Osteocyte (in vitro differentiated cells): ENCODE measurements around the gene SPHK2. TPM values are rescaled to one million over a fixed set of nuclear protein-coding genes. Genes with fewer than 3 reads are reported as not detected.

Experiments used
- DNase-seq: peaks from one replicate; pipeline ENCODE4 v3.0.0; 2021; ENCODE audit warnings: mixed read lengths; ENCODE audit not compliant: unreplicated experiment; ENCODE audit errors: extremely low spot score
- H3K27ac Mint-ChIP-seq: one replicate; pipeline ENCODE4 v1.8.0; 2021; ENCODE audit warnings: mild to moderate bottlenecking, mixed read lengths; ENCODE audit not compliant: unreplicated experiment
- H3K27me3 Mint-ChIP-seq: one replicate; pipeline ENCODE4 v1.8.0; 2021; ENCODE audit warnings: mixed read lengths; ENCODE audit not compliant: unreplicated experiment
- H3K36me3 Mint-ChIP-seq: one replicate; pipeline ENCODE4 v1.8.0; 2021; ENCODE audit warnings: mixed read lengths; ENCODE audit not compliant: unreplicated experiment
- H3K4me1 Mint-ChIP-seq: one replicate; pipeline ENCODE4 v1.8.0; 2021; ENCODE audit warnings: mixed read lengths; ENCODE audit not compliant: unreplicated experiment
- H3K4me3 Mint-ChIP-seq: one replicate; pipeline ENCODE4 v1.8.0; 2021; ENCODE audit warnings: mild to moderate bottlenecking, moderate library complexity, mixed read lengths; ENCODE audit not compliant: unreplicated experiment
- H3K9me3 Mint-ChIP-seq: one replicate; pipeline ENCODE4 v1.8.0; 2021; ENCODE audit warnings: mixed read lengths; ENCODE audit not compliant: unreplicated experiment
- CTCF ChIP-seq: fragments of 200-600 bp; sonication (generic); IDR thresholded peaks from 2 replicates; pipeline ENCODE4 v1.5.0; 2021; ENCODE audit warnings: antibody characterized with exemption, mild to moderate bottlenecking, moderate library complexity
- long read RNA-seq: library from polyadenylated mRNA; unstranded; transcript quantifications from one replicate; pipeline ENCODE4 v2.0.0, GENCODE V29; 2021
- total RNA-seq: library from RNA; stranded (reverse); gene quantifications from 2 replicates; pipeline ENCODE4 v1.2.1, GENCODE V29; 2021

Gene SPHK2
- total RNA-seq, result 34.4 and 34.7 TPM in 2 replicates
- long read RNA-seq, partial matches to known transcripts, result 0 of 1 reads
- long read RNA-seq, other reads (novel, unspliced or antisense), result 1 of 1 reads

GRCh38 chr19:48618916-48619691, at the start of gene SPHK2, which contains the start of gene RPL18:
Gene SPHK2, plus strand, starts transcription at chr19:48619506. Its CDS starts 1,009 bp downstream, at chr19:48620515.
Gene RPL18, minus strand, starts transcription at chr19:48619178. Its CDS starts 35 bp downstream, at chr19:48619143.
- Mint-ChIP-seq H3K9me3 (no peaks in the 10 kb centered on the region), H3K4me3 (peak within 1 kb of the TSS; percentile 96), H3K4me1 (peaks cover 49% of the 10 kb centered on the region), H3K27ac (peak within 1 kb of the TSS; percentile 97), H3K27me3 (no peaks in the 10 kb centered on the region), H3K36me3 (peaks cover 24% of the 10 kb centered on the region)
- TF ChIP-seq CTCF, result no peak
- DNase-seq, result peak; percentile 99

GRCh38 chr19:48569814-48570213, 49.5 kb upstream of the SPHK2 start:
- H3K4me3 Mint-ChIP-seq, result no peak overlapping the region
- peaks cover 13% of the 10 kb centered on the region for H3K4me1 Mint-ChIP-seq
- no peak overlapping the region for H3K27ac Mint-ChIP-seq
- H3K9me3 Mint-ChIP-seq, result no peaks in the 10 kb centered on the region
- H3K27me3 Mint-ChIP-seq, result no peaks in the 10 kb centered on the region
- TF ChIP-seq CTCF, result no peak
- DNase-seq, result no peak
- no peaks in the 10 kb centered on the region for H3K36me3 Mint-ChIP-seq

- no peaks in the 10 kb centered on the region for H3K27me3 Mint-ChIP-seq
- TF ChIP-seq CTCF, result no peak
- no peak overlapping the region for H3K4me3 Mint-ChIP-seq
- no peak overlapping the region for H3K27ac Mint-ChIP-seq
- H3K9me3 Mint-ChIP-seq, result no peaks in the 10 kb centered on the region
- H3K4me1 Mint-ChIP-seq, result peaks cover 12% of the 10 kb centered on the region
- H3K36me3 Mint-ChIP-seq, result no peaks in the 10 kb centered on the region
- DNase-seq, result no peak
Measured at GRCh38 chr19:48571378-48572162, 47.7 kb upstream of the SPHK2 start.

GRCh38 chr19:48573163-48573505, 46.2 kb upstream of the SPHK2 start:
- no peaks in the 10 kb centered on the region for H3K27me3 Mint-ChIP-seq
- no peaks in the 10 kb centered on the region for H3K36me3 Mint-ChIP-seq
- H3K4me1 Mint-ChIP-seq, result peaks cover 8% of the 10 kb centered on the region
- H3K4me3 Mint-ChIP-seq, result no peak overlapping the region
- DNase-seq, result no peak
- no peaks in the 10 kb centered on the region for H3K9me3 Mint-ChIP-seq
- H3K27ac Mint-ChIP-seq, result no peak overlapping the region
- TF ChIP-seq CTCF, result no peak
